GM18526 (cell line): ENCODE data around the gene MYCBPAP.

Source experiments
- POLR2A ChIP-seq: IDR thresholded peaks from 3 replicates; pipeline ENCODE4 v1.6.1; 2011; ENCODE audit not compliant: insufficient read length; ENCODE audit errors: extremely low read depth

The MYCBPAP gene

DNA sequence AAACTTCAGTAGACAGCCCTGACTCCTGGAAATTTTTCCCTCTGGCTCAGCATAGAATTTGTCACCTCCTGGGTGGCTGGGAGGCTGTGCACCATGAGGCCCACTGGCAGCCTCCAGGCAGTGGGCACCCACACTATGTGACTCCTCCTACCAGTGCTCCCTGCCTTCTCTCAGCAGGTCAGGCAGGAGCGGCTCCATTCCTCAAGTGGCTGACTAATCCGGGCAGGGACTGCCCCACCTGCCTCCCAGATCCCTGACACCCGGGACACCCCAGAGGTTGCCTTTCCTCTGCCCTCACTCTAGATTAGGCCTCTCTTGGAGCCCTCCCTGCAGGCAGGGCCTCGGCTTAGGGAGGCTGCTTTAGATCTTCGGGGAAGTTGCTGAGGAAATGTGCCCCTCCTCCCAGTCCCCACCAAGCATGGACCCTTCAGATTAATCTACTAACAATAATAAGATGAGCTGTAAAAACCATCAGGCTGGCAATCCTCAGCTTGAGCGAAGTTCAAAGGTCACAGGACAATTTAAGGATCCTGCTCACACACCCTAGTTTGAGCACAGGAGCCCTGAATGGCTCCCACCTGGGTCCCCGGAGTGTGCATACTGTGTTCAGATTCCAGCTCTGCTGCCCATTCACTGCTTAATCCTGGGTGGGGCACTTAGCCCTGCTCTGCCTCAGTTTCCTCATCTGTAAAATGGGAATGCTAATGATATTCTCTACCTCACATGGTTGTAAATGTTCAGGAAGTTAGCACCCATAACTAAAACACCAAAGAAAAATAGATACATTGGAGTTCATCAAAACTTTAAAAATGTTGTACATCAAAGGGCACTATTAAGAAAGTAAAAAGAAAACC, 10.0 kb upstream of the MYCBPAP start:
- TF ChIP-seq POLR2A = no peak

DNA sequence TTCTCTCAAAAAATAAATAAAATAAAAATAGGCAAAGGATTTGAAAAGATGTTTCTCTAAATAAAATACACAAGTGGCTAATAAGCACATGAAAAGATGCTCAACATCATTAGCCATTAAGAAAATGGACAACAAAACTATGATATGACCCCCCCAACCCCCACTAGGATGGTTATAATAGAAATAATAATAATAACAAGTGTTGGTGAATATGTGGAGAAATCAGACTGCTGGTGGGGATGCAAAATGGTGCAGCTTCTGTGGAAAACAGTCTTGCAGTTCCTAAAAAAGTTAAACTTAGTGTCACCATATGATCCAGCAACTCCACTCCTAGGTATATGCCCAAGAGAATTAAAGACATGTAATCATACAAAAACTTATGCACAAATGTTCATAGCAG, 9.0 kb upstream of the MYCBPAP start:
- no peak for TF ChIP-seq POLR2A

DNA sequence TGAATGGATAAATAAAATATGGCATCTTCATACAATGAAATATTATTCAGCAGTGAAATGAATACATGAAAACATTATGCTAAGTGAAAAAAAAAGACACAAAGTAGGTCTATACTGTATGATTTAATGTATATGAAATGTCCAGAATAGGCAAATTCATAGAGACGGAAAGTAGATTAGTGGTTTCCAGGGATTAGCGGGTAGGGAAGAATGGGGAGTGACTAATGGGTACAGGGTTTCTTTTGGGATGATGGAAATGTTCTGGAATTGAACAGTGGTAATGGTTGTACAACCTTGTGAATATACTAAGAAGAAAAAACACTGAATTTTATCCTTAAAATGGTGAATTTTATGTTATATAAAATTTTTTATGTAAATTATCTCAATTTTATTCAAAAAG, 8.5 kb upstream of the MYCBPAP start:
- TF ChIP-seq POLR2A = no peak

DNA sequence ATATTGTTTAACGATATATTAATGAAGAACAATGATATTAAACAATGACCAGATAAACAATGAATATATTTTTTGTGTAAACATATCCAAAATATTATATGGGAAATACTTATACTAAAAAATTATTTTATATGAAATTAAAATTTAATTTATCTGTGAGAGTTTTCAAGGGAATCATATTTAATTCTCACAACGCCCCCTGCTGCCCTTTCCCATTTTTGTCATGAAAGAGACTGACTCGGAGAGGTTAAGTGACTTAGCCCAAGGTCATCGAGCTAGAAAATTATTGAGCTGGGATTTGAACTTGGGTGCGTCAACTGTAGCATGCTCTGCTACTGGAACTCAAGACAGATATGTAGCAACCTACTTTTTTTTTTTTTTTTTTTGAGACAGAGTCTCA, 7.2 kb upstream of the MYCBPAP start:
- no peak for TF ChIP-seq POLR2A

DNA sequence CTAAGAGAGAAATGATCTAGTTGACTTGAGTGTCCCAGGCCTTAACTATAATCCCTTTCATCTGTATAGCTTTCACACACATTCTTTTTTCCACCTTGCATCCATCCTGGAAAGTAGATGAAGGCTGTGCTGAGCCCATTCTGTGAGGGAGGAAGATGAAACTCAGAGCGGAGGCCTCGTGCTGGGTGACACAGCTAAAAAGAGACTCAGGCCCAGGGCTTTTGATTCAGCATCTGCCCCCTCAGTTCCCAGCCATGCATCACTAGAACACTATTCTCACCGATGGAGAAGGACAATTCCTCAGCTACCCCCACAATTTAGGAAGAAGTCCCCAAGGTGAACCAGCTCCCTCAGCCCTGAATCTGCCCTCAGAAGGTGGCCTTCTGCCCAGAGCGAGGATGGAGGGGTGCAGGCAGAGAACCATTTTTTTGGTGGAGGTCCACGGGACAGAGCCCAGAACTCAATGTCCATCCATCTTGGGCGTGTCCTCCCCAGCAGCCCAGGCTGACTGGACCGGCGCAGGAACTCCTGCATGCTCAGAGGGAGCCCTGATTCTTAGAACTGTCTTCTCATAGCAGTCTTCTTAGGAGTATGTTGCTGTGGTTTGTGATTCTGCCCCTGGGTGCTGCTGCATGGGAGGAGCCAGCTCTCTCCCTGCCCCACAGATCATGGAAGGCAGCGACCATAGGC, 5.8 kb upstream of the MYCBPAP start:
- TF ChIP-seq POLR2A = no peak

DNA sequence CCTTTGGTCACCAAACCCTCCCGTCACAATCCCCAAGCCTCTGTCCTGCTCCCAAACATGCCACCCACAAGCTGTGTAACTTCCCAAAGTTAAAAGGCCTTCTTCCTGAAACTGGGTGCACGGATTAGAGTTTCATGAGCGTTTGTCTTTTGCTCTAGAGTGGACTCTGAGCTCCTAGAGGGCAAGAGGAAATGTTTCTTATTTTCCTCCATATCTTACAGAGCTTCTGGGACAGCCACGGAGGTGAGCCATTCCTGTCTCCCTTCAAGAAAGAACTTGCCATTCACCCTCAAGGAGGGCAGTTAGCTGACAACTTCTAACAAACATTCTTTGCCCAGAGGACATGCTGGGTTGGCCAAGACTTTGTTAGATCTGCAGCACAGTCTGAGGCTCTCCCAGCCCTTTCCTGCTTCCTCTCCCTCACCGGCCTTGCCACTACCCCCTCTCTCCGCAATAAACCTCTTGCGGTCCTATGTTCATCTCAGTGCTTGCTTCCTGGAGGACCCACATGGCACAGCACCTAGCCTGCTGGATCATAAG, 2.6 kb upstream of the MYCBPAP start:
- no peak for TF ChIP-seq POLR2A

DNA sequence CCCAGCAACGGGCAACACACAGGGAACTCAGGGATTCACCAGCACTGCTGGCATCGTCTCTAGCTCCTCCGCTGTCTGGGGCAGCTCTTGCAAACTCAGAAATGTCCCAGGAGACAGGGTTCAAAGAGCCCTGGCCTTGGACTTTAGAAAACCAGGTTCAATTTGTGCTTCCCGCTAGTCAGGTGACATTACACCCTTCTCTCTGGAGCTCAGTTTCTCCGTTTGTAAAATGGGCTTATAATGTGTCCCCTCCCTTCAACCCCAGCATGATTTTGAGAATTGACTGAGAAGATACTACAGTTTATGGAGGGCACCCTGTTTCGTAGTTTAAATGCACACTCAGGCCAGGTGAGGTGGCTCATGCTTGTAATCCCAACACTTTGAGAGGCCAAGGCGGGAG, 1.9 kb upstream of the MYCBPAP start:
- TF ChIP-seq POLR2A = no peak

DNA sequence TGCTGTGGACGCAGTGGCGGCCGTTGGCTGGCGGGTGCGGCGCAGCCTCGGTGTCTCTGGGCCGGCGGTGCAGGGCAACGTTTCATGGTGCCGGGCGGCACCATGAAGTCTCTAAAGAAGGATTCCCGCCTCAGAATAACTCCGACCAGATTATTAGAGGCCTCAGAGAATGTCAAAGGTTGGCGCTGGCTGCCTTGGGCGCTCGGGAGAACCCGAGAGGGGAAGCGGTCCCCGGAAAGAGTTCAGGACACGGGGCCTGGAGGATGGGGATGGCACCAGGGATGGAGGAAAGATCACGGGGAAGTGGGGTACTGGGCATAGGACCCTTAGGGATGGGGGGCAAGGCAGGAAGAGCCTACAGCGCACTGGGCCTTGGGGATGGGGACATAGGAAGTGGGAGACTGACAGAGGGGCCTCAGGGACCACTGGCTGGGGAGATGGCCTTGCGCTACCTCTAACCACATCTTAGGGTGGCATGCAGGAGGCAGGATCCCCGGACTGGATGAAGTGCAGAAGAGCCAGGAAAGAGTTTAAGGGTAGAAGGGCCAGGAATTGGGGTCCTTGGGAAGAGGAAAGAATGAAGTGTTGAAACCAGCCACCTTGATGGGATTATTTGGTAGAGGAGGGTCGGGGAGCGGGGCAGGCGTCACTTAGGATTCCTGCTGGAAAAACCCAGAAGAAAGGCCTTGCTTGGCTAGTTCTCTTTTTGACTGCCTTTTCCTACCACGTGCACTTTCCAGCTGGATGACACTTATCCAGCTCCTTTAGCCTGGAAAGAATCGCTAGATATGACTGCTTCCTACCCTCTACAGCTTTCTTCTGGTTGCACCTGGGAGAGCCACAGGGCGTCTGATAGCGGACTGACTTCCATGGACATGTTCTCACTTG, 578 bp downstream of the MYCBPAP start:
- TF ChIP-seq POLR2A = no peak

DNA sequence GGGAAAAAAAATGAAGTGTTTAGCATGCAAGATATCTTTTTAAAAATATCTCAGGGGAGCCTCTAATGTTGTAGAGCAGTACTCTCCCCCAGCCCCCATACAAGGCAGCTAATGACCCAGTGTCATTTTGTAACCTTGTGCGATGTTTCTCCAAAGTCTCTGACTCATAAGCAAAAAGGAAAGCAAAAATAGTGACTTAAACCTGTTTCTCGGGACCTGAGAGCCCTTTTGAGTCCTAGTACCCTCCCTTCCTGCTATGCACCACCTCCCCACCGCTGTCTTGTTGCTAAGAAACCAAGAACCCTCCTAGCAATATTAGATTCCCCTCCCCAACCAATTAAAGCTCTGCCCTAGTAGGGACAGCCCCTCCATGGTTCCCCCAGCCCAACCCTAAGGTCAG, 2.8 kb downstream of the MYCBPAP start:
- TF ChIP-seq POLR2A = no peak

DNA sequence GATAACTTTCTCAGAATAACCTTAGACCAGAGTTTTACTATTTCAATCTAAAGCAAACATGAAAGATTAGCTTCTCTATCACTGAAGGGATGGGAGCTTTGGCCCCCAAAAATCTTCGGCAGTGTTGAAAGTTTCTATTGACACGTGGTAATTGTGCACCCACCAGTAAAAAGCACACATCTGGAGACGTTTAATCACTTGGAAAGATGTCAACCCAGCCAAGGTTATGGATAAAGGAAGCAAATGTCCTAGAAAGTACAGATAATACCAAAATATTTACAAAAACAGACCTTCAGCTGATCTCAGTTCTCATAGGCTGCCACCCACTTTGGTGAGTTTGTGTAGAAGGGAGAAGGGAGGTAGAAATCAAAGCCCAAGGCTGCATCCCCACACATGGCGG, 5.3 kb downstream of the MYCBPAP start:
- TF ChIP-seq POLR2A = no peak

DNA sequence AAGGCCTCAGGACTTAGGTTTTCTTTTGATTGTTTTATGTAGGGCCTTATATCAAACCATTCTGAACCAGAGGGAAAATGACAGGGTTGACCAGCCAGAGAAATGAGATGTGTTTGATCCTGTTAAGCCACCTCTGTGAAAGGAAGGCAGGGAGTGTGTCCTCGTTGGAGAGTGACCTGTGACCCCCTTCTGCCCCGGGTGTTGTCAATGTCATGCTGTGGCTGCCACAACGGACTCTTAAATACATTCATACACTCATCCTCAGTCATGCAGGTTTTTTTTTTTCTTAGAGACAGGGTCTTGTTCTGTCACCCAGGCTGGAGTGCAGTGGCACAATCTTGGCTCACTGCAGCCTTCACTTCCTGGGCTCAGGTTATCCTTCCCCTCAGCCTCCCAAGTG, 6.1 kb downstream of the MYCBPAP start:
- no peak for TF ChIP-seq POLR2A

DNA sequence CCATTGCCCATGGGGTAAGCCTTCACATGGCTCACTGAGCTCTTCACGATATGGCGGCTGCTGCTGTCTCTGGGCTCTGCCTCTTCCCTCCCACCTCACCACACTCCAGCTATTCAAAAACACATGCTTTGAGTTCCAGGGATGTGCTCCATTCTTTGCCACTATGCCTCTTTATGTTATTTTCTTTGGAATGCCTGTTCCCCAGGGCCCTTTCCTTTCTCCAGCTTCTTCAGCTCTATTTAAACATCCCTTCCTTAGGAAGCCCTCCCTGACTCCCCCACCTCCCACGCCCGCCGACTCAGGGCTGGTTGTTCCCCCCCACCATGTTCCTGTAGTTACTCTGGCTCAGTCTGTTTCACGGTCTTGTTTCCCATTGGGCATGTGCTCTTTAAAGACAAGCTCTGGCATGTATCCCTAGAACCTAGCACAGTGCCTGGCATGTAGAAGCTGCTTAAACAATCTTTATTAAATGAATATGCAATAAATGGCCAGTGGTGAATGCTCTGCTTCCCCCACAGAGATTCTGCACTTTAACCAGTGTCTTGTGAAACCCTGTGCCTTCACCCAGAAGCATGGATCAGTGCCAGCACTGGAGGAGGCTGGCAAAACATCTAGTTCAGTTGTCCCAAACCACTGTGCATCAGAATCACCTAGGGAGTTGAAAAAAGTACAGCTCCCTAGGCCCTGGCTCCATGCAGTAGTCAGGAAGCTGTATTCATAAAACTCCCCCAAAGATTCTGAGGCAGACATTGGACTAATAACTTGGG, 6.9 kb downstream of the MYCBPAP start:
- no peak for TF ChIP-seq POLR2A

DNA sequence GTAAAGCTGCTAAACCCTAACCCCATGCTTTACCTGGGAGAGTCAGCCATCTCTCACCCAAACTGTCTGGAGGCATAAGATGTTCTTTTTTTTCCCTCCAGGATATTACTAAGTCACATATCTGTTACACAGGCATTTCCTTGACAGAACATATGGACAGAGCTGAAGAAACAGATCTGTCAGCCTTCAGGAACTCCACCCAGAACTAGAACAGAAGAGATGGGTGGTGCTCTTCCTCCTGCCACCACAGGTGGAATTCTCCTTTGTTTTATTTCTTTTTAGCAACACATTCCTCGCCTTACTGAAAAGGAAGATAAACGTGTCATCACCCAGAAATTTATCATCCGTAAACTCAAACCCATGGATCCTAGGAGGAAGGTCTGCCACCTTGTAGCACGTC, 8.8 kb downstream of the MYCBPAP start:
- no peak for TF ChIP-seq POLR2A

DNA sequence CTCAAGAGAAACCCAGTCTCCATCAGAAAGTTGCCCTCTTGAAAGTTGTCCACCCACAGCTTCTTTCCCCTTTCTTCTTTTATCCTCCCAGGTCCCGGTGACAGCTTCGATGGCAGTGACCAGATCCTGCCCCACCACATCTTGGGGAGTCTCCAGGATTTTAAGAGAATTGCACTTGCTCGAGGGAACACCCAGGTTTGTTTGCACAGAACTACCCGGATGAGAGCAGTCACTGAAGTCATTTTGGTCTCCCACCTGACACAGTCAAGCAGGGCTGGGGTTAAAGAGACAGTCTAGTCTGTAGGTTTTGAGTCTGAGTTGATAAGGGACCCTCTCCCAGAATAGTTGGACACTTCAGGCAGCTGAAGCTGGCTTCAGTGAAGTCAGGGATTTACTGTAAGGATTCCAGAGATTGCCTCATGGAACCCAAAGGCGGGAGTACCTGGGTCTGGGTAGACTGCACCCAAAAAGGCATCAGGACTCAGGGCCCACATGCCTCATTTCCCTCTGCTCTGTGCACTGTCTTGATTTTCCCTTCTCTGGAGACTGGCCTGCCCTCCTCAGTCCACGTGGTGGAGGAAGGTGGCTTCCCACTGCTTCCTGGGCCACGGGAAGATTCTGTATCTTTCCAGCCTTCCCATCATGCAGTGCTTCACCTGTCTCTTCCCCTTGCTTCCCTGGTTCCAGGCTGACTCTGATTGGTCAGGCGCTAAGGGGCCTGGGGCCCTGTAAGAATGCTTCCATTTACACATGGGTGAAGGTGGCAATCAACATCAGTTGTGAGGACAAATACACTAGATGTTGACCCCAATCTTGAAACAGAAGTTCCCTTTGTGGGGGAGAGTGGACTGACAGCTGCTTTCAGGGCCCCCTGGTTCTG, 9.5 kb downstream of the MYCBPAP start:
- TF ChIP-seq POLR2A = no peak
